Right hindlimb (tissue), 1 donor: ENCODE data around the gene EPN2.
A peak's percentile ranks its signal among the peaks of the same experiment; 100 is the strongest.
"Not testable (repeated sequence)": the region's sequence is repeated elsewhere in the genome, so short reads cannot be mapped to it uniquely, and the experiment has no call there.

Experiments used
- DNase-seq: peaks from one replicate; pipeline ENCODE4 v3.0.0-alpha.2; 2018

EPN2 gene

DNA sequence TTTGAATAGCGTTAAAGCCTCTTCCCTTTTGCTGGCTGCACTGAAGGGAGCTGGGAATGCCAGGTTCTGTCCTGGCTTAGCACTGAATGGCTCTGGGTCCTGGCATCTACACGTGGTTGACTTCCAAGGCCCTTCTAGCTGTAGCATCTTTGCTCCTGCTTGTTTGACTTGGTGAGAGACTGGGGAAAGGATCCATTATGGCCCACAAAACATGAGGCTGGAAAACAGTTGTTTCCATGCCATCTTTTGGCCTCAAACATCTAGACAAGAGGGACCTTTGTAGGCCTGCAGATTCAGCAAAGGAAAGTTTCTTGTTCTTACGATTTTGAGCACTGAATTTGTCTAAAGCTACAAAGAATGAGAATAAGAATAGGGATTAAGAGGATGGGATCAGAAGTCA lies 32.5 kb downstream of the EPN2 start:
- no peak for DNase-seq

DNA sequence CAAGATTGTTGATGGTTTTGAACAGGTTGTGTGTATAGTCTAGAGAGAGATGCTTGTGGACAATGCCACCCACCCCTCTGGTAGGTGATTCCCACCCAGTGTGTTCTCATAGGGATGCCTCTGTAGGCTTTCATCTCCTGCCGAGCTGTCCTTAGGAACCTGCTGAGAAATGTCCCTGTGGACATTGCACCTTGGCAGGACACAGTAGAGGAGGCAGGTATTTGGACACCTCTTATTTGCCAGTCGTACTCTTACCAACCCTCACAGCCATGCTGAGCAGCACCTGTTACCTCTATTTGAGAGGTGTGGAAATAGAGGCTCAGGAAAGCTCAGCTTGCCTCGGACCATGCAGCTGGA lies 33.2 kb downstream of the EPN2 start:
- no peak for DNase-seq

- DNase-seq, result no peak
These were observed 33.8 kb downstream of the EPN2 start for GRCh38 chr17:19270704-19271611.

DNA sequence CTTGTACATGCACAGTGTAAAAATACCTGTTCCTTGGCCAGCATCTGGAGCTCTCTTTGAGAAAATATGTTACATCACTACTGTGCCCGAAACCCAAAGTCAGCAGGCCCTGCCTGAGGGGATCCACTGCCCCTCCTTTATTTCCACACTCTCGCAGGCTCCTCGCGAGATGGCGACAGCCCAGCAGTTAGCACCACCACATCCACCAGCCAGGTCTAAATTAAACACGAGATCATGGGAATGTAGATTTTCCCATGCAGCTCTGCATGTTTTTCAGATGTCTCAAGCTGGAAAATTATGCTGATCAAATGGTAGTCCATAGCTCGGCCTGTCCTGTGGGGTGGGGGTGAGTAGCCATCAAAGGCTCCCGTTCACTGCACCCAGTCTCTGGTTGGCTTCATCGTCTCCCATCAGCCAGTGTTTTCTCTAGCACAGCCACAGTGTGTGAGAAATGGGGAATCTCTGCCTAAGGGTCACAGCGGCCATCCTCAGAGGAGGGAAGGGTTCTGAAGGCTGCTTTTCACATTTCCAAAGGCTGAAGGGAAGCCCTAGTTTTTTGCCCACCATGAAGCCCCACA lies 34.7 kb downstream of the EPN2 start:
- DNase-seq, result no peak

- no peak for DNase-seq
These were observed 36.6 kb downstream of the EPN2 start for GRCh38 chr17:19273731-19274130.

DNA sequence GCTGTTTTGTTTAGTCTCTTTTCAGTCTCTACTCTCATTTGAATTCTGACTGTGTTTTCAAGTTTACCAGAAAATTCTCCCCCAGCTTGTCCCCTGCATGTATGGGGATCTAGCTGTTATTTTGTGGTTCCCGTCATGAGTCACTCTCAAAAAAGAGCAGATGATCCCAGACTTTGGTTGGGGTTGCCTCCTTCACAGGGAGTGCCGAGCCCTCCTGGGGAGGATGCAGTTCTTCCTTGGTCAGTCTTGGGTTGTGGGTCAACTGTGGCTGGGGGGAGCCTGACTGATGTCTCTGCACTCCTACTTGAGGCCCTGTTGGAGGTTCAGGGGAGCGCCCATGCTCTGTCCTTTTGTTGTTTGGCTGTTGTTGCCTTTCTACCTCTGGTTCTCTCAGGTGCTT lies 37.7 kb downstream of the EPN2 start:
- no peak for DNase-seq

DNA sequence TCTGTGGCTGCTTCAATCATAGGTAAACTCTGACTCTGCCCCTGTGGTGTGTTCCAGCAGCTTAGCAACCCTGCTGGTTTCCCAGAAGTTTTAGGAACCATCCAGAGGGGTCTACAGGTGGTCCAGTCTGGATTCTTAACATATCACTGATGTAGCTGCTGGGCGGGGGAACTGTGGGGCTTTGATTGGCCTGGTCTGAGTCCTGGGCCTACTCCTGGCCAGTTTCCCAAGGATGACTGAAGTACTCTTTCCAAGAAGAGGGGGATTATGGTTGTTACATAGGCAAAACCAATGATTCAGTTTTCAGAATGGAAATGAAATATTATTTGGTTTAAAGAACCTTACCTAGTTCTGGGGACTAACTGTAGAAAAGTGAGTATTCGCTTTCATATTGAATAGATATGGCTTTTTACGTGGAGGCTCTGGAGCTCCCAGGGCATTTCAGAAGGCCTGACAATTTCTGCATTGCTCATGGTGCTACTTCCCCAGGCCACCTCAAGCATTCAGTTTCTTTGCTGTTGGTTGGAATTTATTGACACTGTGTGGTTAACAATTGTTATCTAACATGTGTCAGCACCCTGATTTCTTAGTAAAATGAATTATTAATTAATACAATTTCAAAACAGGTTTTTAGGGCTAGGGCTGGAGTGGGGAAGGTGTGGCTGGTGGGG lies 38.4 kb downstream of the EPN2 start:
- no peak for DNase-seq

- not testable (repeated sequence) for DNase-seq
These were observed 41.1 kb downstream of the EPN2 start for GRCh38 chr17:19278284-19278683.

DNA sequence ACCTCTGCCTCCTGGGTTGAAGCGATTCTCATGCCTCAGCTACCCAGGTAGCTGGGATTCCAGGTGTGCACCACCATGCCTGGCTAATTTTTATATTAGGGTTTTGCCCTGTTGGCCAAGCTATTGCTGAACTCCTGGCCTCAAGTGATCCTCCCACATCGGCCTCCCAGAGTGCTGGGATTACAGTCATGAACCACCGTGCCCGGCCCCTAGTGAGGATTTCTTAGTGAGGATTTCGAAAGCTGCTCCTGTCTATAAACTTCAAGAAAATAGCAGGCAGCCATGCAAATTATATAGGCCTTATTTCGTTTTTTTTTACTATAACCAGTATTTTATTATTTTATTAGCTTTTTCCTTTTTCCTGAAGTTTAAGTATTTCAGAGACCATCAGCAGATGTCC lies 41.6 kb downstream of the EPN2 start:
- no peak for DNase-seq

DNA sequence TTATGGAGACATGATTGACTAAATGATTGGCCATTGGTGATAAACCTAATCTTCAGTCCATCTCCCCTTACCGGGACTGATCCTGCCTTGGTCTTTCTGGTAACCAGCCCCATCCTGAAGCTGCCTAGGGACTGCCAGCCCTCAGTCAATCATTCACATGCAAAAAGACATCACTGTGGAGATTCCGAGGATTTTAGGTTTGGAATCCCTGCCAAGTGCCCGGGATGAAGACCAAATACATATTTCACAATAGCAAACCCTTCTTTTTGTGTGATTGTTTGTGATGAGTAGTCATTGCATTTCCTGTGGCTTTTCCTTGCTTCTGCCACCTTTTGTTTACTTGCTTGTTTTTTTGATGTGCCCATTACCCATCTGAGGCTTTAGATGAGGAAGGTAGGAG lies 44.0 kb downstream of the EPN2 start:
- no peak for DNase-seq

GRCh38 chr17:19284005-19284959 lies 47.1 kb downstream of the EPN2 start:
- no peak for DNase-seq

DNA sequence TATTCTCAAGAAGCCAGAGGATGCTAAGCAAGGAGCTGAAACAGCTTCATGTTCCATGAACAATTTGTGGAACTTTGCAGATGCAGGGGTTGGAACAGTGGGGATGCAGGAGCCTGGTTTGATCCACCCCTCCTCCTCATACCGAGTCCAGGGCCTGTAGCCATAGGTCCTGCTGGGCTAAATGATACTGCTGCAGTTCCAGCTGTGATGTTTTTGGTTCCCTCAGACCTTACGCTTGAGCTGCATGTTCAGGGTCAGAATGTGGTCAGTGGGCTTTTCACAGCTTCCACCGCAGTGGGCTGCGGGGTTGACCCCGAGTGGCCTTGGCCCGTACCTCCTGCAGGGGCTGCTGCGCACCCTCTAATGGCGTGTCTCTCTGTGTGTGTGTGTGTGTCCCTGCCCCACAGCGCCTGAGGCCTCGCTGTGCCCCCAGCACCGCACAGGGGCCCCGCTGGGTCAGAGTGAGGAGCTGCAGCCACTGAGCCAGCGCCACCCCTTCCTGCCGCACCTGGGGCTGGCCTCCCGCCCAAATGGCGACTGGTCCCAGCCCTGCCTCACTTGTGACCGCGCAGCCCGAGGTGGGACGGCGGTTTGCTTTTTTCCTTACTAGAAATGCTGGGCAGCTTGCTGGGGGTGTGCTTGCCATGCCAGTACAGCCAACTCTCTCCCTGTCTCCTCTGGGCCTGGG lies 48.2 kb downstream of the EPN2 start:
- DNase-seq, result no peak

DNA sequence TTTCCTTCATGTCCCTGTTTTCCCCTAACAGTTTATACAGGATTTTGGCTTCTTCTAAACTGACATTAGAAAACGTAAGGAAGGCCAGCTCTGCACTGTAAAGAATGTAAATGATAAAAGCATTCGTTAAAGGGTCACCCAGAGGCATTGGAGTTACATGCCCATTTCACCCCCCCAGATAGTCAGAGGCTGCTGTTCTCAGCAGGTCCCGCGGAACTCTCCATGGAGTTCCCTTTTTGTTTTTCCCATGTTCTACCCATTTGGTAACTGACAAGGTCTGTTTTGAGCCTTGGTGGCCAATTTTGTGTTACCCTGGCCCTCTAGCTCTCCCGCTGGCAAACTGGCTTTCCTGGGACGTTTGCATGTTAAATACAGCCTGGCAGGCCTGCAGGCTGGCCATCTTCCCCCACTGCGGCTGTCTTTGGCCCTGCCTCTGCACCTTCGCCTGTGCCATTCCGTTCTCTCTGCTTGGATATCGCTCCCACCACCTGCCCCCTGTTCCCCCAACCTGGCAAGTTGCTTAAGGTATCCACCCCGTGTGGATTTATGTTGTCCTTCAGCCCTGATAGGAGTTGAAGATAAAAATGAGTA lies 49.7 kb downstream of the EPN2 start:
- no peak for DNase-seq

DNA sequence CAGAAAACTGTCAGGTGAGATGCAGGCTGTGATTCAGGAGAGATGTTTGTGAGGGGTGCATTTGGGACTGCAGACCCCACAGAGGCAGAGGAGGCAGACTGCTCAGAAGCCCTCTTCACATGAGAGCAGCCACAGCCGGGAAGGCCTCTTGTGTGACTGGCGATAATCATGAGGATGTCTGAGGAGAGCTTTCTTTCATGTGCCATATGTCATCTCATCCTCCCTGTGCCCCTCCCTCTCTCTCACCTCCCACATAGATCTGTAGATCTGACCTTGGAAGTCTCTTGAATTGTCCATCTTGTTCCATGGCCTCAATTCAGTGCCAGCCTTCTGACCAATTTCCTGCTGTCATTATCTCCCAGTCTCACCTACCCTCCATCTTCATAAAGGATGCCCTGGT lies 50.5 kb downstream of the EPN2 start:
- no peak for DNase-seq

DNA sequence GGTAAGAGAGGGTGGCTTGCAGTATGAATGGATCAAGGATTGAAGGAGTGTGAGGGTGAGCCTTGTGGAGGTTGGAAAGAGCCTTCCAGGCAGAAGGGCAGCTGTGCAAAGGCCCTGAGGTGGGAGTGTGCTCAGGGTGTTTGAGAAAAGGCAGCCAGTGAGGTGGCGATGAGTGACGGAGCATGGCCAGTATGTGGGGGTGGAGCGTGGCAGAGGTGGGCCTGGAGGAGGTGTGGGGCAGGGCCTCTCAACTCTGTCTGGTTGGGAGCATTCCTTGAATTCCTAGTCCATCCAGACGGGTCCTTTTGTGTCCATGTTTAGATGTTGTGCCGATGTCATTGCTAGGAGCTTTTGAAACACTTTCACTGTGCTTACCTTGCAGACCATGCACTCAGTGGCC lies 51.3 kb downstream of the EPN2 start:
- DNase-seq, result no peak

- no peak for DNase-seq
These were observed 53.0 kb downstream of the EPN2 start for GRCh38 chr17:19290066-19290705.

- no peak for DNase-seq
These were observed 54.6 kb downstream of the EPN2 start for GRCh38 chr17:19291646-19292376.

GRCh38 chr17:19292377-19292711 lies 55.2 kb downstream of the EPN2 start:
- DNase-seq, result no peak

DNA sequence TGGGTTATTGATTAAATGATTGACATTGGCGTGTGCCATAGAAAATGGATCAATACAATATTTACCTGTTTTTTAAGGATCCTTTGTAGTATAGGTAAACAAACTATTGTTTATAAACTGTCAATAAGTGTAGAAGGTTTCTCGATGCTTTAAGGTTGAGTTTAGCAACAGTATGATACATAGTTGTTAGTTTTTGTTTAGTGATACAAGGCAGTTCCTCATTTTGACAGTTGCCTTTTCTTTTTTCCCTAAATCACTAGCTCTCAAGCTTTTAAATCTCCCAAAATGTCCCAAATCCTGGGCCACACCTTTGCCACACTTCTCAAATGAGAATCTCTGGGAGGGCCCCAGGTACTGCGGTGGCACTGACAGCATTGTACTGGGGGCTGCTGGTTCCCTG lies 57.3 kb downstream of the EPN2 start:
- no peak for DNase-seq

- DNase-seq, result peak; percentile 45
These were observed 58.4 kb downstream of the EPN2 start for GRCh38 chr17:19295473-19296135.
